ENCODE results near the gene PLS3. TPM values are rescaled to one million over a fixed set of nuclear protein-coding genes. Genes with fewer than 3 reads are reported as not detected.
A peak's percentile ranks its signal among the peaks of the same experiment; 100 is the strongest.

PLS3 gene
- total RNA-seq, 1 donor from 2014 or later = 42.7 TPM

GRCh38 chrX:115690511-115691216 lies 129.7 kb downstream of the PLS3 start:
- Histone ChIP-seq H3K27me3 (ENCODE audit: low read depth) (no peaks in the 10 kb centered on the region), H3K36me3 (no peaks in the 10 kb centered on the region), H3K4me1 (no peaks in the 10 kb centered on the region), H3K27ac (replicated peaks) (no peak overlapping the region), H3K9me3 (replicated peaks) (no peaks in the 10 kb centered on the region), H3K4me3 (no peak overlapping the region)
- DNase-seq = no peak
- TF ChIP-seq CTCF (IDR thresholded peaks at IDR 0.05; ENCODE audit: borderline replicate concordance) = peak; percentile 76
- intact Hi-C loops (cut with micrococcal nuclease) = no loop called here

GRCh38 chrX:115693476-115693875 lies 132.5 kb downstream of the PLS3 start:
- Histone ChIP-seq H3K36me3 (no peaks in the 10 kb centered on the region), H3K9me3 (replicated peaks) (no peaks in the 10 kb centered on the region), H3K4me3 (no peak overlapping the region), H3K27me3 (ENCODE audit: low read depth) (no peaks in the 10 kb centered on the region), H3K27ac (replicated peaks) (no peak overlapping the region), H3K4me1 (no peaks in the 10 kb centered on the region)
- no peak for DNase-seq
- intact Hi-C loops (cut with micrococcal nuclease) = no loop called here
- no peak for TF ChIP-seq CTCF (IDR thresholded peaks at IDR 0.05; ENCODE audit: borderline replicate concordance)

- Histone ChIP-seq H3K36me3 (no peaks in the 10 kb centered on the region), H3K27me3 (ENCODE audit: low read depth) (no peaks in the 10 kb centered on the region), H3K9me3 (replicated peaks) (no peaks in the 10 kb centered on the region), H3K4me3 (no peak overlapping the region), H3K4me1 (no peaks in the 10 kb centered on the region), H3K27ac (replicated peaks) (no peak overlapping the region)
- intact Hi-C loops (cut with micrococcal nuclease) = no loop called here
- no peak for TF ChIP-seq CTCF (IDR thresholded peaks at IDR 0.05; ENCODE audit: borderline replicate concordance)
- no peak for DNase-seq
Measured at GRCh38 chrX:115694028-115694427, 133.1 kb downstream of the PLS3 start.

GRCh38 chrX:115696039-115696438 lies 135.1 kb downstream of the PLS3 start:
- H3K27me3 ChIP-seq (ENCODE audit: low read depth) = no peaks in the 10 kb centered on the region
- no peak overlapping the region for H3K4me3 ChIP-seq
- no peaks in the 10 kb centered on the region for H3K9me3 ChIP-seq (replicated peaks)
- H3K4me1 ChIP-seq = no peaks in the 10 kb centered on the region
- no peak for TF ChIP-seq CTCF (IDR thresholded peaks at IDR 0.05; ENCODE audit: borderline replicate concordance)
- no peaks in the 10 kb centered on the region for H3K36me3 ChIP-seq
- intact Hi-C loops (cut with micrococcal nuclease) = no loop called here
- no peak overlapping the region for H3K27ac ChIP-seq (replicated peaks)
- no peak for DNase-seq

- TF ChIP-seq CTCF (IDR thresholded peaks at IDR 0.05; ENCODE audit: borderline replicate concordance) = no peak
- H3K27ac ChIP-seq (replicated peaks) = no peak overlapping the region
- no peaks in the 10 kb centered on the region for H3K36me3 ChIP-seq
- intact Hi-C loops (cut with micrococcal nuclease) = no loop called here
- H3K4me3 ChIP-seq = no peak overlapping the region
- no peaks in the 10 kb centered on the region for H3K27me3 ChIP-seq (ENCODE audit: low read depth)
- DNase-seq = no peak
- H3K4me1 ChIP-seq = no peaks in the 10 kb centered on the region
- H3K9me3 ChIP-seq (replicated peaks) = no peaks in the 10 kb centered on the region
Measured at GRCh38 chrX:115696939-115697338, 136.0 kb downstream of the PLS3 start.
